Upper lobe of left lung (tissue), 6 donors: Measurements from ENCODE around the gene LRTM1. TPM values are rescaled to one million over a fixed set of nuclear protein-coding genes. Genes with fewer than 3 reads are reported as not detected.

ENCODE experiments used
- ATAC-seq, 2 donors: fragments of 200-7000 bp; cut with Tn5 transposase; one replicate each; pipeline ENCODE4 v1.9.1; 2022; ENCODE audit warnings: mild to moderate bottlenecking in 2 of 2, moderate library complexity in 2 of 2; ENCODE audit not compliant: low FRiP score in 2 of 2
- DNase-seq, 2 donors: peaks; one replicate each; pipeline ENCODE4 v3.0.0-alpha.2; 2019 to 2020
- H3K27ac ChIP-seq, 4 donors: fragments of 200-600 bp; sonication (generic); one replicate each; pipeline ENCODE4 v1.5.1; 2016 to 2019
- H3K27me3 ChIP-seq, 4 donors: fragments of 200-600 bp; sonication (generic); one replicate each; pipeline ENCODE4 v1.5.1; 2017 to 2019
- H3K36me3 ChIP-seq, 4 donors: fragments of 200-600 bp; sonication (generic); one replicate each; pipeline ENCODE4 v1.5.1; 2016 to 2019
- H3K4me1 ChIP-seq, 4 donors: fragments of 200-600 bp; sonication (generic); one replicate each; pipeline ENCODE4 v1.5.1; 2018 to 2019
- H3K4me3 ChIP-seq, 4 donors: fragments of 200-600 bp; sonication (generic); one replicate each; pipeline ENCODE4 v1.5.1; 2017 to 2019; ENCODE audit warnings: mild to moderate bottlenecking in 2 of 4, moderate library complexity in 1 of 4
- H3K9me3 ChIP-seq, 4 donors: fragments of 200-600 bp; sonication (generic); one replicate each; pipeline ENCODE4 v1.5.1; 2018 to 2019
- CTCF ChIP-seq, 6 experiments: fragments of 450-650 bp in 4 of 6; fragments of 200-600 bp in 2 of 6; sonication (generic) in 2 of 6; IDR thresholded peaks; one replicate each; pipeline ENCODE4 v1.5.1; 2016 to 2019; ENCODE audit warnings: antibody characterized with exemption in 6 of 6
- EP300 ChIP-seq, 4 donors: sonication (generic); formaldehyde crosslinking; IDR thresholded peaks; one replicate each; pipeline ENCODE4 v1.5.1; 2017; ENCODE audit warnings: antibody characterized with exemption in 4 of 4, control low read depth in 2 of 4
- POLR2A ChIP-seq, 4 donors: fragments of 450-650 bp; IDR thresholded peaks; one replicate each; pipeline ENCODE4 v1.5.1; 2016 to 2017; ENCODE audit warnings: antibody characterized with exemption in 4 of 4, mild to moderate bottlenecking in 2 of 4
- POLR2AphosphoS5 ChIP-seq, 2 donors: sonication (generic); formaldehyde crosslinking; IDR thresholded peaks; one replicate each; pipeline ENCODE4 v1.5.1; 2017; ENCODE audit warnings: antibody characterized with exemption in 2 of 2
- WGBS, 2 donors: methylation state at CpG; one replicate each; pipeline ENCODE4 v1.1.5; 2017 to 2018; 5-methylcytosine and 5-hydroxymethylcytosine counted together
- total RNA-seq, 6 donors: library from RNA; depleted of rRNA in 4 of 6; stranded (reverse); fragments of >200 nt in 4 of 6; gene quantifications; one replicate each; pipeline versions ENCODE4 v1.1.0 to v1.2.1, GENCODE V29; 2016 to 2021
- donor health status: DM: no; HTN: no; CAD: no; lungs with moderate emphysema.
- donor health status: DM: no; HTN: yes; CAD: no; lungs with severe emphysema.

LRTM1 gene
- not detected for total RNA-seq

- WGBS, 2 donors = 65 to 76% methylated on average over 14 of the region's 14 CpGs
- no peak for TF ChIP-seq POLR2A (IDR thresholded peaks at IDR 0.05)
- TF ChIP-seq CTCF (IDR thresholded peaks at IDR 0.05) = no peak
- TF ChIP-seq EP300 (IDR thresholded peaks at IDR 0.05) = no peak
- no peak for TF ChIP-seq POLR2AphosphoS5 (IDR thresholded peaks at IDR 0.05)
Observed at GRCh38 chr3:54928046-54928770, at the start of gene LRTM1. Gene LRTM1, minus strand, starts transcription at chr3:54928059. Its CDS starts 148 bp downstream, at chr3:54927911.

GRCh38 chr3:54977439-54977838 lies 49.6 kb upstream of the LRTM1 start:
- ATAC-seq (no peak), DNase-seq (no peak)
- Histone ChIP-seq H3K27ac (no peak overlapping the region), H3K27me3 (no peaks in the 10 kb centered on the region), H3K9me3 (no peaks in the 10 kb centered on the region), H3K4me1 (no peaks in the 10 kb centered on the region), H3K4me3 (no peak overlapping the region), H3K36me3 (no peaks in the 10 kb centered on the region)
- WGBS, 2 donors = 100% methylated on average over 1 of the region's 1 CpG
- no peak for TF ChIP-seq POLR2A (IDR thresholded peaks at IDR 0.05)
- no peak for TF ChIP-seq EP300 (IDR thresholded peaks at IDR 0.05)
- TF ChIP-seq CTCF (IDR thresholded peaks at IDR 0.05) = no peak
- no peak for TF ChIP-seq POLR2AphosphoS5 (IDR thresholded peaks at IDR 0.05)

More at GRCh38 chr3:54928046-54928770, at the start of gene LRTM1:
- ATAC-seq (no peak), DNase-seq (no peak)
- Histone ChIP-seq H3K4me3 (no peak within 1 kb of the TSS), H3K36me3 (no peaks in the 10 kb centered on the region), H3K9me3 (no peaks in the 10 kb centered on the region), H3K27me3 (no peaks in the 10 kb centered on the region), H3K4me1 (no peaks in the 10 kb centered on the region), H3K27ac (no peak within 1 kb of the TSS)

GRCh38 chr3:54970895-54971294 lies 43.0 kb upstream of the LRTM1 start:
- no peaks in the 10 kb centered on the region for H3K36me3 ChIP-seq
- no peak for DNase-seq
- H3K4me1 ChIP-seq = no peaks in the 10 kb centered on the region
- 32 to 40% methylated on average over 1 of the region's 1 CpG for WGBS, 2 donors
- H3K4me3 ChIP-seq = no peak overlapping the region
- TF ChIP-seq POLR2A (IDR thresholded peaks at IDR 0.05) (no peak), CTCF (IDR thresholded peaks at IDR 0.05) (no peak), POLR2AphosphoS5 (IDR thresholded peaks at IDR 0.05) (no peak)
- no peaks in the 10 kb centered on the region for H3K9me3 ChIP-seq
- peak in 1 of 2 donors; percentile 53 for ATAC-seq
- H3K27ac ChIP-seq = no peak overlapping the region
- no peaks in the 10 kb centered on the region for H3K27me3 ChIP-seq

GRCh38 chr3:54969652-54970051 lies 41.8 kb upstream of the LRTM1 start:
- ATAC-seq (no peak), DNase-seq (no peak)
- H3K36me3 ChIP-seq = no peaks in the 10 kb centered on the region
- WGBS, 2 donors = 93 to 97% methylated on average over 3 of the region's 3 CpGs
- no peak overlapping the region for H3K4me3 ChIP-seq
- H3K27ac ChIP-seq = no peak overlapping the region
- H3K27me3 ChIP-seq = no peaks in the 10 kb centered on the region
- H3K4me1 ChIP-seq = no peaks in the 10 kb centered on the region
- TF ChIP-seq POLR2A (IDR thresholded peaks at IDR 0.05) (no peak), POLR2AphosphoS5 (IDR thresholded peaks at IDR 0.05) (no peak), EP300 (IDR thresholded peaks at IDR 0.05) (no peak), CTCF (IDR thresholded peaks at IDR 0.05) (no peak)
- H3K9me3 ChIP-seq = no peaks in the 10 kb centered on the region
